ENCODE measurements around the gene TNPO2.
"Not testable (repeated sequence)": the region's sequence is repeated elsewhere in the genome, so short reads cannot be mapped to it uniquely, and the experiment has no call there.

Gene TNPO2

DNA sequence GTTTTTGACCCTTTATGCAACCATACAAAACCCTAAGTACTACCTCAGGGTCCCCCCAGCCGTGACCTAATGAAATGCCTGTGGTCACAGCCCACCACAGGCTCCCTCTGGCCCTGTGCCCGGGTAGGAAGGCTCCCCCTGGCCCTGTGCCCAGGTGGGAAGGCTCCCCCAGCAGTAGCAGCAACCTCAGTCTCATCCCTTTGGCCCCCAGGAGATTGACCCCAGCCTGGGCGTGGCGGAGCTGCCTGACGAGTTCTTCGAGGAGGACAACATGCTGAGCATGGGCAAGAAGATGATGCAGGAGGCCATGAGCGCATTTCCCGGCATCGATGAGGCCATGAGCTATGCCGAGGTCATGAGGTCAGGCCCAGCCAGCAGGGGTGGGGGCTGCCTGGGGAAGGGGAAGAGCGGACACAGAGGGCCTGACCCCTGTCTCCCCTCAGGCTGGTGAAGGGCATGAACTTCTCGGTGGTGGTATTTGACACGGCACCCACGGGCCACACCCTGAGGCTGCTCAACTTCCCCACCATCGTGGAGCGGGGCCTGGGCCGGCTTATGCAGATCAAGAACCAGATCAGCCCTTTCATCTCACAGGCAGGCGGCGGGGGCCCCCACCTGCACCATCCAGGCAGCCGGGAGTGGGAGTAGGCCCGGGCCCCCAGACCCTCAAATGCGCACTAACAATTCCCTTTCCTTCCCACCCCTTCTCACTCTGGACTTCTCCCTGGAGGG is 21.6 kb upstream of the TNPO2 start:
- in situ Hi-C loops (cut with HindIII; ENCODE audit: low sequenced_read_pairs), result no loop called here

- in situ Hi-C loops (cut with HindIII; ENCODE audit: low sequenced_read_pairs), result no loop called here
Observed at GRCh38 chr19:12737835-12738351, 14.2 kb upstream of the TNPO2 start.

GRCh38 chr19:12736995-12737834 is 13.5 kb upstream of the TNPO2 start, which contains the start of gene GET3:
TSS of gene GET3 (plus strand) at chr19:12737497. CDS start at chr19:12737506, 9 bp downstream.
- in situ Hi-C loops (cut with HindIII; ENCODE audit: low sequenced_read_pairs), result no loop called here

- in situ Hi-C loops (cut with HindIII; ENCODE audit: low sequenced_read_pairs), result no loop called here
Observed at GRCh38 chr19:12733369-12734214, 9.9 kb upstream of the TNPO2 start.

DNA sequence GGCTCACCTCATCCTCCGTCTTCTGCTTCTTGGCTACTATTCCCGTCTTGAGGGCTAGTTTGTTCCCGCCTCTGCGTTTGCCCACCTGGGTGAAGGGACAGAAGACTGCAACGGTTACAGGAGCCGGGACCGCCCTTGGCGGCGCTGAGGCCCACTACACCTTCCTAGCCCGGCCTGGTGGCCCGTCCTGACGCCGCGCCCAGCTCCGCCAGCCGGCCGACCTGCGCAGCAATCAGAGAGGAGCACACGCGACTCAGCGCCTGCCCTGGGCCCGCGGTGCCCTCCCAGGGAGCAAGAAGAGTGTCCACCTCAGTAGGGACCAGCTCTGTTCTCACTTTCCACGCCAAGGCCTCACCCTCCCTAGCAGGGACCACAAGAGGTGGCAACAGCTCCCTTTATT is 7.6 kb upstream of the TNPO2 start:
- in situ Hi-C loops (cut with HindIII; ENCODE audit: low sequenced_read_pairs), result no loop called here

DNA sequence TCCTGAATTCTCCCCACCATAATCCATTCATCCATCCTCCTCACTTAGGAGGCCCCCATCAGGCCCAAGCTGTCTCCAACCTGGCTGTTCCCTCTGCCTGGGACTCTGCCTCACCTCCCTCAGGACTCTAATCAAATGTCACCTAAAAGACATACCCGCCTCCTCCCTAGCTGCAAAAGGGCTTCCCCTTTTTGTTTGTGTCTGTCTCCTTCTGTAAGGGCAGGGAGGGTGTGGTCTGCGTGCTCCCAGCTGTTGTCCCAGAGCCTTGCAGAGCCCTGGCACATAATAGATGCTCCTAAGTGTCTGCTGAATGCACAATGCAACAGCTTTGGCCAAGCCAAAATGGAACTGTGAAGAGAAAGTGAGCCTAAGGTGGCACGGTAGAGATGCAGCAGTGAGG is 6.3 kb upstream of the TNPO2 start:
- in situ Hi-C loops (cut with HindIII; ENCODE audit: low sequenced_read_pairs), result no loop called here

GRCh38 chr19:12727745-12728433 is 4.2 kb upstream of the TNPO2 start:
- in situ Hi-C loops (cut with HindIII; ENCODE audit: low sequenced_read_pairs), result no loop called here

DNA sequence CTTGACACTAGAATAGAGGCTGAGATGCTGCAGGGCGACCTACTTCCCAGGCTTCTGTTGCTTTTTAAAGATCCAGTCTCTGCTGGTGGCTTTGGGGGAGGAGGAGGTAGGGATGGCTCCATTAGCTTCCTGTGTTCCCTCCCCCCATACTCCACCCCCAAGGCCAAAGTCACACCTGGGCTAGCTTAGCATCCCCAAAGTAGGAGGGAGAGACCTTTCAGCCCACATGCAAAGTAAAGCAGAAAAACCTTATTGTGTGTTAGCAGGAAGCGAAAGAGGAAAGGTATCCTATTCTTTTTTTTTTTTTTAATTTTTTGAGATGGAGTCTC is 3.2 kb upstream of the TNPO2 start:
- in situ Hi-C loops (cut with HindIII; ENCODE audit: low sequenced_read_pairs), result no loop called here

GRCh38 chr19:12725612-12726011 is 1.9 kb upstream of the TNPO2 start:
- in situ Hi-C loops (cut with HindIII; ENCODE audit: low sequenced_read_pairs), result not testable (repeated sequence)

DNA sequence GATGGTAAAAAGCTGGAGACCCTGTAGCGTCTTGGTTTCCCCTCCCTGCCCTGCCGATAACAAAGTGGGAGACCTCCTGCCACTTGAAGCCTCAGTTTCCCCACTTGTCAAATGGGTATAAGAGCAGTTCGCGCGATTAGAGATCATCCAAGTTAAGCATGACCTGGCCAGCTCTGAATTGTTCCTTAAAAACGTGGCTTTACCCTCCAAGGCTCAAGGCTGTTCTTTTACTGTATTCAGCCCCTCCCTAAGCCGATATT is 421 bp downstream of the TNPO2 start:
- in situ Hi-C loops (cut with HindIII; ENCODE audit: low sequenced_read_pairs), result no loop called here

DNA sequence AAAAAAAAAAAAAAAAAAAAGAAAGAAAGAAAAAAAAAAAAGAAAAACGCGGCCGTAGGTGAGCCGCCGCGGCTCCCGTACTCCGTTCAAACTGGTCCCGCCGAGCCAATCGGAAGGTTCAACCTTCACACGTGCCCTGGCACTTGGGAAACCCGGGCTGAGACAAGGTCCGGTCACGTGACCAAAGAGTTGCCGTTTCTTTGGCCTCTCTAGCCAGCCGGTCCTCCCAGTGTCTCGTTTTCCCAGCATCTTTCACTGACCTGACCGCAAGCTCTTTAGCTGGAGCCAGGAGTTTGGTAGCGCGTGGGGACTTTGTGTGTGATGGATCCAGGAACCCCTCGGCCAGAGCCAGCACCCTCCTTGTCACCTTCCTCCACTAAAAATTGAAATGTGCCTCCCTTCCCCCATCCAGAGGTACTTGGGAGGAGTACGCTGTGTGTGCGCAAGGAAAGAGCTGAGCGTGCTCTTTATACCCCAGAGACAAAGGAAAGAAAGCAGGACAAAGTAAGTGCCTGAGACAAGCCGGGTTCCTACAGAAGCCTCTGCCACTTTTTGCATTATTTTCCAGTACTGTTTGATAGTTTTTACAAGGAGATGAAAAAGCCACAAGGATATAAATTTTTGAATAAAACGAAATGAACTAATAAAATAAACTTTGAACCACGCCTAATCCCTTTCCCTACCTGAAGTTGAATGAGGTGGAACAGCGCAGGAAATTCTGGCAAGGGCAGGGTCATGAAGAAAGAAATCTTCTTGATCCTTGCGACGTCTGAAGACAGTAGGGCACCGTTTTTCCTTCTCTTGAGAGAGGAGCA is 959 bp downstream of the TNPO2 start:
- in situ Hi-C loops (cut with HindIII; ENCODE audit: low sequenced_read_pairs), result no loop called here

DNA sequence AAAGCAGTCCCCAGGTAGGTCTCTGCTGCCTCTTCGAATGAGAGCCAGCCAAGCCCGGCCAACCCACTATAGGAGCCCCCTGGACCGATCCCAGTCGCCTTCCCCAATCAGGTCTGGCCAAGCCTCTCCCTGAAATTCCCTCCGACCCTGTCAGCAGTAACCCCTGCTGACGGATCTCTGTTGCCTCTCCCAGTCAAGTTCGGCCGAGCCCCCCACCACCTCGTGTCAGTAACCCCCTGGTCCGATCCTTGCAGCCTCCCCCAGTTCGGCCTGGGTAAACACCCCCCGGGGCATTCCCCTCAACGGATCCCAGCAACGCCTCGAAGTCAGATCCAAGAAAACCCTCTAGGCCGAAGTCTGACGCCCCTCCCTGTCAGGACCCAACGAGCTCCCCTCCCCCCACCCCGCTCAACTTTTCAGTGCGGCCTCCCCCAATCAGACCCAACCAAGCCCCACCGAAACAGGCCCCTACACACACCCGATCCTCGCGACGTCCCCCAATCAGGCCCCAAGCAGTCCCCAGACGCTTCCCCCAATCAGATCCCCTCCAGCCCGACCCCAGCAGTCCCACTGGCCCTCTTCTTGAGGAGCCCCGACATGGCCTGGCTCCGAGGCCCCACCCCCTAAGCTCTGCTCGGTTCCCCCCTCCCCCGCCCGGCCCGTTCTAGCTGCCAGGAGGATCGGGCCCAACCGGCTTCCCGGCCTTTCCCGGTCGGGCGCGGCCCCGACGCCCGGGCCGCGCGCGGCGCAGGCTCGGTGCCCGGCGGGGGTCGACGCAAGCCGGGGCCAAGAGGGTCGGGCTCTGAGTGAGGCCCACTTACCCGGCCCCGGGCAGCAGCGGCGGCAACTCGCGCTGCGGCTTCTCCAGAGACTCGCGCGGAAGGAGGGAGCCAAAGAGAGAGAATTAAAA is 1.8 kb downstream of the TNPO2 start:
- in situ Hi-C loops (cut with HindIII; ENCODE audit: low sequenced_read_pairs), result no loop called here

DNA sequence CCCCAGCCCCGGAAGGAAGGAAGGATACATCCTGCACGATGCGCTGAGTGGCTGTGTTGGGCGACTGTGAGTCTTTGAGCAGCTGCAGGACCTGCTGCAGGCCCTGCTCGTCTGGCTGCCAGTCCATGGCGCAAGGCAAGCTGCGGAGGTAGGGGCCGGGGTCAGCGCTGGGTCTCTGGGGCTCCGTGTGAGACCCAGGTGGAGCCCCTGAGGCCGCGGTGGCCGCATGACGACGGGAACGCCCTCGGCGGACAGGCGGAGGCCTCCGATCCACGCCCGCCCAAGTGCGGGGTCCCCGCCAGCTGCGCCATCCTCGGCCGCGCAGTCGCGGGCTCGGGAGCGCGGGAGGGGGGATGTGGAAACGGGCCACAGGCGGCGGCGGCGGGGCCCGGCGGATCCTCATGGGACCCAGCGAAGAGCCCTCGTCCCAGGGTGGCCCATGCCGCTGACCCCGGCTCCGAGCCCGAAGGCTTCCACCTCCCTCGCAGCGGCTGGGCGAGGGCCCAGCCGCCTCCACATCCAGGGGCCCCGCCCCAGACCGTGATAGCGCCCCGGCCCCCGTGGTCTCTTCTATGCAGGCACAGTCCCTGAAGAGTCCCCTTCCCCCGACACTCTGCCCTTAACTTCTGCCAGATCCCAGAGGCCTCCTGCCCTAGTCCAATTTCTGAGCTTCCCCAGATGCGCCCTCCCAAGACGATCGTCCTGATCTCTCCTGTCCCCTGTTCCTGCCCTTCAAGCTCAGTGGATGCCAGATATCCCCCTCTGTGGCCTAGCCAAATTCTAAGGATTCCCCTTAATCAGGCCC is 2.7 kb downstream of the TNPO2 start:
- in situ Hi-C loops (cut with HindIII; ENCODE audit: low sequenced_read_pairs), result no loop called here

DNA sequence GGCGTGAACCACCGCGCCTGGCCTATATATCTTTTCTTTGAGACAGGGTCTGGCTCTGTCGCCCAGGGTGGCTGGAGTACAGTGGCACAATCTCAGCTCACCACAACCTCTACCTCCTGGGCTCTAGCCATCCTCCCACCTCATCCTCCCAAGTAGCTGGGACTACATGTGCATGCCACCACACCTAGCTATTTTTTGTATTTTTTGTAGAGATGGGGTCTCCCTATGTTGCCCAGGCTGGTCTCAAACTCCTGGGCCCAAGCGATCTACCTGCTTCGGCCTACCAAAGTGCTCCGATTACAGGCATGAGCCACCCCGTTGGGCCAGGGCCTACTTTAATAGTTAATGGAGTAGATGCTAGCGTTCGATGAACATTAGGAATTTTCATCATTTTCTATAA is 3.4 kb downstream of the TNPO2 start:
- in situ Hi-C loops (cut with HindIII; ENCODE audit: low sequenced_read_pairs), result no loop called here

DNA sequence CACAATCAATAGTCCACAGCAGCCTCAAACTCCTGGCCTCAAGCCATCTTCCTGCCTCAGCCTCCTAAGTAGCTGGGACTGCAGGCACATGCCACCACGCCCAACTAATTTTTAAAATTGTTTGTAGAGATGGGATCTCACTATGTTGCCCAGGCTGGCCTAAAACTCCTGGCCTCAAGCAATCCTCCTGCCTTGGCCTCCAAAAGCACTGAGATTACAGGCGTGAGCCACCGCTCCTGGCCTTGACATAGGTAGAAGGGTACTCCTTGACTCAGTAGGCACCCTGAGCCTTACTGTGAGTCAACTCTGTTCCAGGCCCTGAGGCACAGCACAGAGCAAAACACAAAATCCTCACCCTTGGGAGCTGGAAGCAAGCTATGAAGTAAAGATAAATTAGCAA is 7.8 kb downstream of the TNPO2 start:
- in situ Hi-C loops (cut with HindIII; ENCODE audit: low sequenced_read_pairs), result no loop called here

DNA sequence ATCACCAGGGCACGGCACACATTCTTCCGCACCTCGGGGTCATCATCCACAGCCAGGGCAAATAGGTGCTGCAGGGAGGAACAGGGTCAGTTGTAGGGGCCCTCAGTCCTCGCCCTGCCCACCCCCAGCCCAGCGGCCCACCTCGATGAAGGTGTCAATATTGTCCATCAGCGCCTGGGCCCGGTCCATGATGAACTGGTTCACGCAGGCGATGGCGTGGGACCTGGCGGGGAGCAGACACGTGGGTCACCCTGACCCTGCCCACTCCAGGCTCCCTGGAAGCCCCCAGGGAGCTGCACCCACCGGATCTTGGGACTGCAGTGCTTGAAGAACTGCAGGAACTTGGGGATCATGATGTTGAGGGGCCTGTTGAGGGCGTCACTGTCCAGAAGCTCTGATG is 8.6 kb downstream of the TNPO2 start:
- in situ Hi-C loops (cut with HindIII; ENCODE audit: low sequenced_read_pairs), result no loop called here

GRCh38 chr19:12713304-12713703 is 10.4 kb downstream of the TNPO2 start:
- in situ Hi-C loops (cut with HindIII; ENCODE audit: low sequenced_read_pairs), result not testable (repeated sequence)

DNA sequence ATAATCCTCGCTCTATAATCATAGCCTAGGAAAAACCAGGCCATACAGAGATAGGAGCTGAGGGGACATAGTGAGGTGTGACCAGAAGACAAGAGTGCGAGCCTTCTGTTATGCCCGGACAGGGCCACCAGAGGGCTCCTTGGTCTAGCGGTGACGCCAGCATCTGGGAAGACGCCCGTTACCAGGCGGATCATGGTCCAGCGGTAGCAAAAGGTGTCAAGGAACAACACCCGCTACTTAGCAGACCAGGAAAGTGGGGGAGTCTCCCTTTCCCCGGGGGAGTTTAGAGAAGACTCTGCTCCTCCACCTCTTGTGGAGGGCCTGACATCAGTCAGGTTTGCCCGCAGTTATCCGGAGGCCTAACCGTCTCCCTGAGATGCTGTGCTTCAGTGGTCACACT is 11.7 kb downstream of the TNPO2 start:
- in situ Hi-C loops (cut with HindIII; ENCODE audit: low sequenced_read_pairs), result not testable (repeated sequence)

All from endothelial cell of hepatic sinusoid (primary cell).